ENCODE data around the gene SORCS2.

SORCS2 gene

DNA sequence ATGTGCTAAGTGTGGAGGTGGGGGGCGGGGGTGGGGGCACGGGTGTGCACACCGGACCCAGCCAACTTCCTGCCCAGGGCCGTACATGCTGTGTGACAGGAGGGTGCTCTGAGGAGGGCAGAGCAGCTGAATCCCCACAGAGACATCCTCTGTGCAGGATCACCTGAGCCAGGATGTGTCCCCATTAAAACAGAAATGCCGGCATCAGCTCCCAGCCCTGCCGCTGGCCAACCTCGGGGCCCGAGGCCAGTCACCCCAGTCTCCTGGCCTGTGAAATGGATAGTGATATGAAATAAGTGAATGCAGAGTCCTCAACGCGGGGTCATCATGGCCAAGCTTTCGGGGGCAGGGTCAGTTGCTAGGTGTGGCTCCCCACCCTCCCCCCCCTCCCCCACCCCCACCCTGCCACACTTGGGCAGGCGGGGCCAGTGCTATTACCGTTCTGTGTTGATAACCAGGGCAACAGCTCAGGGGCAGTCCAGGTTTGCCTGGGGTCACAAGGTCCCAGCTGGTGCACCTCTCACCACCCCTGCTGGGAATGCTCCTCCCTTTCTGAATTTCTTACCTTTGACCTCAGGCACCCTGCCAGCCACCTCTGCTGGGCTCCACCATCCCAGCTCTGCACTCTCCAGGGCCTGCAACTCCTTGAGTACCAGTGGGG lies 469.6 kb downstream of the SORCS2 start:
- TF ChIP-seq, protein P1, sequence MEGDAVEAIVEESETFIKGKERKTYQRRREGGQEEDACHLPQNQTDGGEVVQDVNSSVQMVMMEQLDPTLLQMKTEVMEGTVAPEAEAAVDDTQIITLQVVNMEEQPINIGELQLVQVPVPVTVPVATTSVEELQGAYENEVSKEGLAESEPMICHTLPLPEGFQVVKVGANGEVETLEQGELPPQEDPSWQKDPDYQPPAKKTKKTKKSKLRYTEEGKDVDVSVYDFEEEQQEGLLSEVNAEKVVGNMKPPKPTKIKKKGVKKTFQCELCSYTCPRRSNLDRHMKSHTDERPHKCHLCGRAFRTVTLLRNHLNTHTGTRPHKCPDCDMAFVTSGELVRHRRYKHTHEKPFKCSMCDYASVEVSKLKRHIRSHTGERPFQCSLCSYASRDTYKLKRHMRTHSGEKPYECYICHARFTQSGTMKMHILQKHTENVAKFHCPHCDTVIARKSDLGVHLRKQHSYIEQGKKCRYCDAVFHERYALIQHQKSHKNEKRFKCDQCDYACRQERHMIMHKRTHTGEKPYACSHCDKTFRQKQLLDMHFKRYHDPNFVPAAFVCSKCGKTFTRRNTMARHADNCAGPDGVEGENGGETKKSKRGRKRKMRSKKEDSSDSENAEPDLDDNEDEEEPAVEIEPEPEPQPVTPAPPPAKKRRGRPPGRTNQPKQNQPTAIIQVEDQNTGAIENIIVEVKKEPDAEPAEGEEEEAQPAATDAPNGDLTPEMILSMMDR (IDR thresholded peaks at IDR 0.05; ENCODE audit: extremely low read depth, insufficient read depth, missing control alignments): no peak
- DNase-seq (ENCODE audit: low spot score): no peak
- in situ Hi-C loops (cut with MboI; ENCODE audit: low pct_unique_long_range_greater_than_20kb, low sequenced_read_pairs, unreplicated experiment): no loop called here

DNA sequence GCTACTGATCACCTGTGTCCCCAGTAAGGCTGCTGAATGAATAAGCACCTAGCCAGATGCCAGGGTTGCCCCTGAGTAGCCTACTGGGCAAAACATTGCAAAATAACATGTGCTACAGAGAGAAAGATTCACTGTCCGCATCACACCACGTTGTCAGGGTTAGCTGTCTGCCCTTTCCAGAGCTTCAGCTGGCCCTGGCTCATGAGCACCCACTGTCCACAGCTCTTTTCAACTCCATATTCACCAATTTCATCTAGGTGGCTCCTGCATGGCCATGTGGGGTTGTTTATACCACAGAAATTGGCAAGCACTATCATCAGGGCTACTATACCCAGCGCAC lies 470.1 kb downstream of the SORCS2 start:
- TF ChIP-seq, protein P1 (IDR thresholded peaks at IDR 0.05; ENCODE audit: extremely low read depth, insufficient read depth, missing control alignments): no peak
- in situ Hi-C loops (cut with MboI; ENCODE audit: low pct_unique_long_range_greater_than_20kb, low sequenced_read_pairs, unreplicated experiment): no loop called here
- DNase-seq (ENCODE audit: low spot score): no peak

DNA sequence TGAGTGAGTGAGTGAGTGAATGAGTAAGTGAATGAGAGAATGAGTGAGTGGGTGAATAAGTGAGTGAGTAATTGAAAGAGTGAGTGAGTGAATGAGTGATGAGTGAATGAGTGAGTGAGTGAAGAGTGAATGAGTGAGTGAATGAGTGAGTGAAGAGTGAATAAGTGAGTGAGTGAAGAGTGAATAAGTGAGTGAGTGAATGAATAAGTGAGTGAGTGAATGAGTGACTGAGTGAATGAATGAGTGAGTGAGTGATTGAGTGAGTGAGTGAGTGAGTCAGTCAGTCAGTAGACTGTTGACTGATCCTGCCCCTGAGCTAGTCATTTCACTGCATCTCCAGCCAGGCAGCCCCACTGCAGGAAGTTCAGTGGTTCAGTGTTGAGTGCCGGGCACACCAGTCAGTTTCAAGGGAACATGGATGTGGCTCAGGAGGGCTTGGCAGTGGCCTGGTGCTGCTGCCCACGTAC lies 470.8 kb downstream of the SORCS2 start:
- in situ Hi-C loops (cut with MboI; ENCODE audit: low pct_unique_long_range_greater_than_20kb, low sequenced_read_pairs, unreplicated experiment): no loop called here
- DNase-seq (ENCODE audit: low spot score): no peak
- TF ChIP-seq, protein P1 (IDR thresholded peaks at IDR 0.05; ENCODE audit: extremely low read depth, insufficient read depth, missing control alignments): no peak

DNA sequence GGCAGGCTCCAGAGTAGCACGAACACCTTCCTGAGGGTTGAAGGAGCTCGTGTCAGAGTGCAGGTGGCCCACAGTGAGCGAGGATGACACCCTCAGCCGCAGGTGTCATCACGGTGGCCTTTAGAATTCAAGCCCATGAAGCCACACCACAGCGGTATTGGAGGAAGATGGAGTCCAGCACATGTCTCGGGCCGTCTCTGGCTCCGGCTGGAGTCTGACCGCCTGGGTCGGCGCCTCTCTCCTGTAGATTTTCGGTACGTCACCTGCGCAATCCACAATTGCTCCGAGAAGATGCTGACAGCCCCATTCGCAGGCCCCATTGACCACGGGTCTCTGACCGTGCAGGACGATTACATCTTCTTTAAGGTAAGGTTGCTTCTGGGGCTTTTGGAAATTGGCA lies 471.8 kb downstream of the SORCS2 start:
- TF ChIP-seq, protein P1 (IDR thresholded peaks at IDR 0.05; ENCODE audit: extremely low read depth, insufficient read depth, missing control alignments): no peak
- in situ Hi-C loops (cut with MboI; ENCODE audit: low pct_unique_long_range_greater_than_20kb, low sequenced_read_pairs, unreplicated experiment): no loop called here
- DNase-seq (ENCODE audit: low spot score): no peak

DNA sequence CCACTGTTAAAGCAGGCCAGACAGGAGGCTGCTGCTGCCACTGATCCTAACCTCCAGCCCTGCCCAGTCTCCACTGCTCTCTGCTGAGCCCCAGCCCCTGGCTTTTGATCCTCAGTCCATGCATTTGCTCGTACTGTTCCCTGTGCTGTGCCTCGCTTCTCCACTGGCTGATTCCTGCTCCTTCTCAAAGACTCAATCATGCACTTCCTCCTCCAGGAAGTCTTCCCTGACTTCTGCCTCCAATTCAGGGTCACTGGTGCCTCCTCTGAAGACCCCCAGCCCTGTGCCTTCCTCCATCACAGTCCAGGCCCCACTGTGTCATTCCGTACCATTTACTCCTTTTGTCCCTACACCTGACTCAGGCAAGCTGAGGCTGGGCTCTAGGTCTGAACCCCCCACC lies 473.0 kb downstream of the SORCS2 start:
- DNase-seq (ENCODE audit: low spot score): no peak
- in situ Hi-C loops (cut with MboI; ENCODE audit: low pct_unique_long_range_greater_than_20kb, low sequenced_read_pairs, unreplicated experiment): no loop called here
- TF ChIP-seq, protein P1 (IDR thresholded peaks at IDR 0.05; ENCODE audit: extremely low read depth, insufficient read depth, missing control alignments): no peak

DNA sequence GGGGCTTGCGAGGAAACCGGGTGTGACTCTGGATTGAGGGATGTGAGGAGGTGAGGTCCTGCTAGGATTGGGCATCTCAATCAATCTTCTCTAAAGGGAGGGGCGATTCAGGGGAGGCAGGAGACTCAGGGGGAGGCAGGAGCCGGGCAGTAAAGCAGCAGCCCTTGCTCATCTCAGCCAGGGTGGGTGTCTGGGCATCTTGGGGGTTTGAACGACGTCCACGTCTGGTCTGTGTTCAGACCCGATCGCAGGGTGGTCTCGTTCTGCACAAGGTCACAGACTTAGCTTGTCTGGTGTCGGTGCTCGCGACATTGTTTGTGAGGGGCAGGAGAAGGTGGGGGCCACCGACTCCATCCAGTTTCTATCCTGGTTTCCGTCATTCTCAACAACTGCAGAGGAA lies 473.7 kb downstream of the SORCS2 start:
- TF ChIP-seq, protein P1 (IDR thresholded peaks at IDR 0.05; ENCODE audit: extremely low read depth, insufficient read depth, missing control alignments): no peak
- in situ Hi-C loops (cut with MboI; ENCODE audit: low pct_unique_long_range_greater_than_20kb, low sequenced_read_pairs, unreplicated experiment): no loop called here
- DNase-seq (ENCODE audit: low spot score): no peak
